NT2/D1 (cell line): ENCODE data around the gene GDPD4.

Experiments used
- SUZ12 ChIP-seq: IDR thresholded peaks from 2 replicates; pipeline ENCODE4 v1.6.1; 2011; ENCODE audit not compliant: insufficient read length, insufficient read depth; ENCODE audit errors: extremely low read depth
- YY1 ChIP-seq: IDR thresholded peaks from 2 replicates; pipeline ENCODE4 v1.6.1; 2011; ENCODE audit not compliant: insufficient read length, insufficient read depth
- ZNF274 ChIP-seq: IDR thresholded peaks from 2 replicates; pipeline ENCODE4 v1.6.1; 2011; ENCODE audit warnings: mild to moderate bottlenecking, low read depth, low read length

DNA sequence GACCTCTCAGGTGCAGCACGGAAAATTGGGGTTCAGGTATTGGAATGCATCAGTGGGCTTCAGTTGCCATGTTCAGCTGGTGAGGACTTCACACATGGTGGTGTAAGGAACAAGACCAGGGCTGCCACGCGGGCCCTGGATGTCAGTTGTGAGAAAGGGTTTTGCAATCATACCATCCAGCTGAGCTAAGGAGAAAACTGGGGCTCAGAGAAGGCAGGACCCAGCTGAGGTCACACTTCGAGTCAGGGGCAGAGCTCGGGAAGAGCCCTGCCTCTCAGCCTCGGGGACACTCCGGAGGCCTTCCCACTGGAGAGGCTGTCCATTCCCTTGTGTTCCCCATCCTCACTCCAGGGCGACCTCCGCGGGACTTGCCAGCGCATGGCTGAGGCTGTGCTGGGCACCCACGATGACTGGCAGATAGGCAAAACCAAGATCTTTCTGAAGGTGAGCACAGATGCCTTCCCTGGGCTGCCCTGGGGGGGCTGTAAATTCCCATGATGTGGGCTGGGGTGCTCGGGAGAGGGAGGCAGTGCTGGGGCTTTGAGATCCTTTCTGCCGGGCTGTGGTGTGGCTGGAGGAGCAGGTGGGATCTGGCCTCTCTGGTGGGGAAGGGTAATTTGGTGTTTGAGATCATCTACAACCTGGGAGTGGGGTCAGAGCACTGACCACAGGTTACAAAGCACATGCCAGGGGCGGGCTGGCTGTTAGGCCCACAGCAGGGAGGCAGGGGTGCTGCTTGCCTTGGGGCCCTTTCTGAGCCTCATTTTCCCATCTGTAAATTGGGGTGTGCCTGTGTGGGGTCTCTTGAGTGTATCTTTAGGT lies 126.3 kb downstream of the GDPD4 start:
- TF ChIP-seq ZNF274: no peak
- TF ChIP-seq YY1: no peak
- no peak for TF ChIP-seq SUZ12
